ENCODE measurements around the gene SH3GLB2.

SH3GLB2 gene

GRCh38 chr9:129028192-129028966 is at the start of gene SH3GLB2:
Gene SH3GLB2 (minus strand): TSS chr9:129028331. CDS start chr9:129028154, 177 bp downstream.
- H3K79me2 ChIP-seq (ENCODE audit: insufficient read depth, low read length) = peaks cover 12% of the 10 kb centered on the region; the same call in 1 of the 2 replicates
- H3K36me3 ChIP-seq (ENCODE audit: insufficient read depth, low read length) = no peaks in the 10 kb centered on the region
- H3K4me2 ChIP-seq (ENCODE audit: low read length) = peak within 1 kb of the TSS; percentile 90
- H2AFZ ChIP-seq (ENCODE audit: low read length) = no peak within 1 kb of the TSS; the same call in 1 of the 2 replicates
- H3K9me2 ChIP-seq (ENCODE audit: low read depth, low read length) = no peaks in the 10 kb centered on the region
- H3K9me3 ChIP-seq (ENCODE audit: low read length) = no peaks in the 10 kb centered on the region
- peak within 1 kb of the TSS; percentile 95 for H3K9ac ChIP-seq (ENCODE audit: low read length)
- H3F3A ChIP-seq (ENCODE audit: insufficient read depth, low read length) = no peaks in the 10 kb centered on the region
- H4K20me1 ChIP-seq (ENCODE audit: insufficient read depth, low read length) = no peaks in the 10 kb centered on the region
- H3K27me3 ChIP-seq (ENCODE audit: insufficient read depth, low read length) = no peaks in the 10 kb centered on the region
- H3K4me1 ChIP-seq (ENCODE audit: insufficient read depth, low read length, severe bottlenecking) = peaks cover 38% of the 10 kb centered on the region
- peak within 1 kb of the TSS; percentile 51 for H3K27ac ChIP-seq (ENCODE audit: low read depth, low read length, poor library complexity, severe bottlenecking)
- peak within 1 kb of the TSS; percentile 91 for H3K4me3 ChIP-seq (ENCODE audit: low read depth, low read length, poor library complexity, severe bottlenecking)
- TF ChIP-seq, protein P1, sequence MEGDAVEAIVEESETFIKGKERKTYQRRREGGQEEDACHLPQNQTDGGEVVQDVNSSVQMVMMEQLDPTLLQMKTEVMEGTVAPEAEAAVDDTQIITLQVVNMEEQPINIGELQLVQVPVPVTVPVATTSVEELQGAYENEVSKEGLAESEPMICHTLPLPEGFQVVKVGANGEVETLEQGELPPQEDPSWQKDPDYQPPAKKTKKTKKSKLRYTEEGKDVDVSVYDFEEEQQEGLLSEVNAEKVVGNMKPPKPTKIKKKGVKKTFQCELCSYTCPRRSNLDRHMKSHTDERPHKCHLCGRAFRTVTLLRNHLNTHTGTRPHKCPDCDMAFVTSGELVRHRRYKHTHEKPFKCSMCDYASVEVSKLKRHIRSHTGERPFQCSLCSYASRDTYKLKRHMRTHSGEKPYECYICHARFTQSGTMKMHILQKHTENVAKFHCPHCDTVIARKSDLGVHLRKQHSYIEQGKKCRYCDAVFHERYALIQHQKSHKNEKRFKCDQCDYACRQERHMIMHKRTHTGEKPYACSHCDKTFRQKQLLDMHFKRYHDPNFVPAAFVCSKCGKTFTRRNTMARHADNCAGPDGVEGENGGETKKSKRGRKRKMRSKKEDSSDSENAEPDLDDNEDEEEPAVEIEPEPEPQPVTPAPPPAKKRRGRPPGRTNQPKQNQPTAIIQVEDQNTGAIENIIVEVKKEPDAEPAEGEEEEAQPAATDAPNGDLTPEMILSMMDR (IDR thresholded peaks at IDR 0.05; ENCODE audit: low read length) = peak; percentile 67
- TF ChIP-seq EZH2 (IDR thresholded peaks at IDR 0.05; ENCODE audit: borderline replicate concordance, low read length) = no peak

DNA sequence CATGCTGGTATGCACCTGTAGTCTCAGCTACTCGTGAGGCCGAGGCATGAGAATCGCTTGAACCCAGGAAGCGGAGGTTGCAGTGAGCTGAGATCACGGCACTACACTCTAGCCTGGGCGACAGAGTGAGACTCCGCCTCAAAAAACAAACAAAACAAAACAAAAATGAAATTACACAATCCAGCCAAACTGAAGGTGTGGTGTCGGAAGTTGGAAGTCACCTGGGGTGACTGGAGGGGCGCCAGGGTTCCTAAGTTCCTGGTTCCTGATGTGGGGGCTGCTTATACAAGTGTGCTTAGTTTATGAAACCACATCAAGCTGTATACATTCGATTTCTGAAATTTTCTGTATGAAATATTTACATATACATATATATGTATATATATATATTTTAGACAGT is 49.1 kb upstream of the SH3GLB2 start:
- Histone ChIP-seq H2AFZ (ENCODE audit: low read length) (no peak overlapping the region), H3K4me2 (ENCODE audit: low read length) (no peak overlapping the region), H3K4me1 (ENCODE audit: insufficient read depth, low read length, severe bottlenecking) (peaks cover 20% of the 10 kb centered on the region), H3K9me2 (ENCODE audit: low read depth, low read length) (no peaks in the 10 kb centered on the region), H3K27me3 (ENCODE audit: insufficient read depth, low read length) (no peaks in the 10 kb centered on the region), H3K9ac (ENCODE audit: low read length) (no peak overlapping the region), H3F3A (ENCODE audit: insufficient read depth, low read length) (no peaks in the 10 kb centered on the region), H3K36me3 (ENCODE audit: insufficient read depth, low read length) (no peaks in the 10 kb centered on the region), H3K9me3 (ENCODE audit: low read length) (no peaks in the 10 kb centered on the region), H3K79me2 (ENCODE audit: insufficient read depth, low read length) (peaks cover 7% of the 10 kb centered on the region), H3K27ac (ENCODE audit: low read depth, low read length, poor library complexity, severe bottlenecking) (no peak overlapping the region), H3K4me3 (ENCODE audit: low read depth, low read length, poor library complexity, severe bottlenecking) (no peak overlapping the region), H4K20me1 (ENCODE audit: insufficient read depth, low read length) (no peaks in the 10 kb centered on the region)
- TF ChIP-seq EZH2 (IDR thresholded peaks at IDR 0.05; ENCODE audit: borderline replicate concordance, low read length) = no peak
- TF ChIP-seq, protein P1 (IDR thresholded peaks at IDR 0.05; ENCODE audit: low read length) = no peak

DNA sequence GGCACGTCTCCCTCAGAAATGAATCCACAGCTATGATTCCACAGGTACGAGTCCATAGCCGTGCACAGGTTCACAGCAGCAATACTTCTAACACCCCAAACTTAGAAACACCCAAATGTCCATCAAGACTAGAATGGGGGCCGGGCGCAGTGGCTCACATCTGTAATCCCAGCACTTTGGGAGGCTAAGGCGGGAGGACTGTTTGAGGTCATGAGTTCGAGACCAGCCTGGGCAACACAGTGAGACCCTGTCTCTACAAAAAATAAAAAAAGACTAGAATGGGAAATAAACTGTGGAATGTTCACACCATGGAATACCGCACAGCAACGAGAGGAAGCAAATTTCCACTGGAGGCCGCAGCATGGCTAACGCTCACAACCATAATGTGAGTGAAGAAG is 48.5 kb upstream of the SH3GLB2 start:
- Histone ChIP-seq H3K4me2 (ENCODE audit: low read length) (no peak overlapping the region), H3F3A (ENCODE audit: insufficient read depth, low read length) (no peaks in the 10 kb centered on the region), H3K27me3 (ENCODE audit: insufficient read depth, low read length) (no peaks in the 10 kb centered on the region), H4K20me1 (ENCODE audit: insufficient read depth, low read length) (no peaks in the 10 kb centered on the region), H3K9me2 (ENCODE audit: low read depth, low read length) (no peaks in the 10 kb centered on the region), H3K9ac (ENCODE audit: low read length) (no peak overlapping the region), H3K36me3 (ENCODE audit: insufficient read depth, low read length) (0 out of 2 replicates have a peak, but pooled peaks cover under 1% of the 10 kb centered on the region), H3K4me1 (ENCODE audit: insufficient read depth, low read length, severe bottlenecking) (peaks cover 14% of the 10 kb centered on the region), H2AFZ (ENCODE audit: low read length) (no peak overlapping the region), H3K4me3 (ENCODE audit: low read depth, low read length, poor library complexity, severe bottlenecking) (no peak overlapping the region), H3K27ac (ENCODE audit: low read depth, low read length, poor library complexity, severe bottlenecking) (no peak overlapping the region), H3K9me3 (ENCODE audit: low read length) (no peaks in the 10 kb centered on the region), H3K79me2 (ENCODE audit: insufficient read depth, low read length) (peaks cover under 1% of the 10 kb centered on the region; the same call in 1 of the 2 replicates)
- no peak for TF ChIP-seq EZH2 (IDR thresholded peaks at IDR 0.05; ENCODE audit: borderline replicate concordance, low read length)
- TF ChIP-seq, protein P1 (IDR thresholded peaks at IDR 0.05; ENCODE audit: low read length) = no peak

Data from OCI-LY1 (cell line).